Neuron (in vitro differentiated cells): Measurements from ENCODE around the gene REXO4.
"Not testable (repeated sequence)": the region's sequence is repeated elsewhere in the genome, so short reads cannot be mapped to it uniquely, and the experiment has no call there.

Experiments used
- H2AFZ ChIP-seq: one replicate; pipeline ENCODE4 v1.6.1; 2013; ENCODE audit warnings: low read depth, mild to moderate bottlenecking, inconsistent platforms, low read length, moderate library complexity
- H3K27me3 ChIP-seq: one replicate; pipeline ENCODE4 v1.6.1; 2013; ENCODE audit warnings: low read length; ENCODE audit not compliant: insufficient read depth
- H3K36me3 ChIP-seq: one replicate; pipeline ENCODE4 v1.6.1; 2013; ENCODE audit warnings: low read length; ENCODE audit not compliant: insufficient read depth
- H3K4me1 ChIP-seq: one replicate; pipeline ENCODE4 v1.6.1; 2013; ENCODE audit warnings: low read length; ENCODE audit not compliant: insufficient read depth
- H3K4me3 ChIP-seq: 2 replicates; pipeline ENCODE4 v1.5.1; 2013; ENCODE audit warnings: mild to moderate bottlenecking, low read length, moderate library complexity
- H3K9me3 ChIP-seq: one replicate; pipeline ENCODE4 v1.6.1; 2013; ENCODE audit warnings: low read length

The REXO4 gene

GRCh38 chr9:133457233-133457632 is 39.4 kb upstream of the REXO4 start:
- Histone ChIP-seq H3K4me1 (peaks cover 25% of the 10 kb centered on the region), H2AFZ (no peak overlapping the region), H3K27me3 (no peaks in the 10 kb centered on the region), H3K36me3 (no peaks in the 10 kb centered on the region), H3K4me3 (no peak overlapping the region), H3K9me3 (no peaks in the 10 kb centered on the region)

- Histone ChIP-seq H3K4me3 (no peak overlapping the region), H3K9me3 (no peaks in the 10 kb centered on the region), H3K27me3 (no peaks in the 10 kb centered on the region), H2AFZ (no peak overlapping the region), H3K4me1 (peaks cover 19% of the 10 kb centered on the region), H3K36me3 (no peaks in the 10 kb centered on the region)
These were observed 38.6 kb upstream of the REXO4 start for GRCh38 chr9:133456409-133456808.

GRCh38 chr9:133455936-133456335 is 38.1 kb upstream of the REXO4 start:
- Histone ChIP-seq H3K36me3 (no peaks in the 10 kb centered on the region), H2AFZ (no peak overlapping the region), H3K27me3 (no peaks in the 10 kb centered on the region), H3K4me1 (peaks cover 14% of the 10 kb centered on the region), H3K4me3 (no peak overlapping the region), H3K9me3 (no peaks in the 10 kb centered on the region)

- Histone ChIP-seq H3K4me1 (peaks cover 8% of the 10 kb centered on the region), H3K27me3 (no peaks in the 10 kb centered on the region), H3K36me3 (no peaks in the 10 kb centered on the region), H3K4me3 (no peak overlapping the region), H3K9me3 (no peaks in the 10 kb centered on the region), H2AFZ (no peak overlapping the region)
These were observed 37.3 kb upstream of the REXO4 start for GRCh38 chr9:133454943-133455673.

GRCh38 chr9:133454325-133454724 is 36.5 kb upstream of the REXO4 start:
- H3K9me3 ChIP-seq: no peaks in the 10 kb centered on the region
- H3K4me3 ChIP-seq: no peak overlapping the region
- no peaks in the 10 kb centered on the region for H3K36me3 ChIP-seq
- no peak overlapping the region for H2AFZ ChIP-seq
- no peaks in the 10 kb centered on the region for H3K27me3 ChIP-seq
- peaks cover 8% of the 10 kb centered on the region for H3K4me1 ChIP-seq

- no peak overlapping the region for H3K4me3 ChIP-seq
- no peaks in the 10 kb centered on the region for H3K27me3 ChIP-seq
- H3K4me1 ChIP-seq: peaks cover 5% of the 10 kb centered on the region
- H3K9me3 ChIP-seq: no peaks in the 10 kb centered on the region
- H3K36me3 ChIP-seq: no peaks in the 10 kb centered on the region
- H2AFZ ChIP-seq: no peak overlapping the region
These were observed 35.8 kb upstream of the REXO4 start for GRCh38 chr9:133453651-133454050.

- no peak overlapping the region for H2AFZ ChIP-seq
- H3K9me3 ChIP-seq: no peaks in the 10 kb centered on the region
- H3K36me3 ChIP-seq: no peaks in the 10 kb centered on the region
- H3K4me1 ChIP-seq: peaks cover 3% of the 10 kb centered on the region
- H3K27me3 ChIP-seq: no peaks in the 10 kb centered on the region
- H3K4me3 ChIP-seq: no peak overlapping the region
These were observed 34.8 kb upstream of the REXO4 start for GRCh38 chr9:133452562-133452961.

- H3K27me3 ChIP-seq, H3K4me3 ChIP-seq, H3K36me3 ChIP-seq, H2AFZ ChIP-seq, H3K4me1 ChIP-seq, H3K9me3 ChIP-seq: not testable (repeated sequence)
These were observed 34.1 kb upstream of the REXO4 start for GRCh38 chr9:133451865-133452264.

GRCh38 chr9:133449760-133450159 is 31.9 kb upstream of the REXO4 start:
- H3K9me3 ChIP-seq: no peaks in the 10 kb centered on the region
- H2AFZ ChIP-seq: no peak overlapping the region
- H3K4me3 ChIP-seq: no peak overlapping the region
- peaks cover 3% of the 10 kb centered on the region for H3K4me1 ChIP-seq
- no peaks in the 10 kb centered on the region for H3K27me3 ChIP-seq
- no peaks in the 10 kb centered on the region for H3K36me3 ChIP-seq

- no peaks in the 10 kb centered on the region for H3K36me3 ChIP-seq
- H3K27me3 ChIP-seq: no peaks in the 10 kb centered on the region
- H3K9me3 ChIP-seq: no peaks in the 10 kb centered on the region
- H3K4me3 ChIP-seq: no peak overlapping the region
- H3K4me1 ChIP-seq: peaks cover 3% of the 10 kb centered on the region
- H2AFZ ChIP-seq: no peak overlapping the region
These were observed 30.7 kb upstream of the REXO4 start for GRCh38 chr9:133448487-133448972.

GRCh38 chr9:133445293-133445969 is 27.6 kb upstream of the REXO4 start:
- H3K4me1 ChIP-seq: peaks cover 3% of the 10 kb centered on the region
- no peak overlapping the region for H3K4me3 ChIP-seq
- H2AFZ ChIP-seq: no peak overlapping the region
- no peaks in the 10 kb centered on the region for H3K36me3 ChIP-seq
- H3K9me3 ChIP-seq: no peaks in the 10 kb centered on the region
- H3K27me3 ChIP-seq: no peaks in the 10 kb centered on the region

- Histone ChIP-seq H3K4me1 (peaks cover under 1% of the 10 kb centered on the region), H2AFZ (no peak overlapping the region), H3K4me3 (no peak overlapping the region), H3K27me3 (no peaks in the 10 kb centered on the region), H3K9me3 (no peaks in the 10 kb centered on the region), H3K36me3 (no peaks in the 10 kb centered on the region)
These were observed 26.2 kb upstream of the REXO4 start for GRCh38 chr9:133443982-133444381.

- Histone ChIP-seq H3K9me3 (no peaks in the 10 kb centered on the region), H3K27me3 (no peaks in the 10 kb centered on the region), H3K4me3 (no peak overlapping the region), H2AFZ (no peak overlapping the region), H3K36me3 (no peaks in the 10 kb centered on the region), H3K4me1 (no peaks in the 10 kb centered on the region)
These were observed 25.4 kb upstream of the REXO4 start for GRCh38 chr9:133443248-133443647.
